Vagina (tissue), 2 donors: ENCODE results near the gene VSIG10.

ENCODE experiments used
- CTCF ChIP-seq, 3 experiments: fragments of 450-650 bp in 2 of 3; fragments of 200-600 bp in 1 of 3; sonication (generic) in 1 of 3; IDR thresholded peaks; one replicate each; pipeline ENCODE4 v1.5.1; 2017 to 2019; ENCODE audit warnings: antibody characterized with exemption in 3 of 3, mild to moderate bottlenecking in 2 of 3, moderate library complexity in 2 of 3
- POLR2A ChIP-seq, 2 donors: fragments of 450-650 bp; IDR thresholded peaks; one replicate each; pipeline ENCODE4 v1.6.1; 2017; ENCODE audit warnings: antibody characterized with exemption in 2 of 2, mild to moderate bottlenecking in 2 of 2, moderate library complexity in 2 of 2

- TF ChIP-seq CTCF (IDR thresholded peaks at IDR 0.05) = no peak
- no peak for TF ChIP-seq POLR2A (IDR thresholded peaks at IDR 0.05)
Measured at GRCh38 chr12:118033902-118034301, 69.9 kb downstream of the VSIG10 start.
